ENCODE measurements around the gene RASSF3.

The RASSF3 gene

DNA sequence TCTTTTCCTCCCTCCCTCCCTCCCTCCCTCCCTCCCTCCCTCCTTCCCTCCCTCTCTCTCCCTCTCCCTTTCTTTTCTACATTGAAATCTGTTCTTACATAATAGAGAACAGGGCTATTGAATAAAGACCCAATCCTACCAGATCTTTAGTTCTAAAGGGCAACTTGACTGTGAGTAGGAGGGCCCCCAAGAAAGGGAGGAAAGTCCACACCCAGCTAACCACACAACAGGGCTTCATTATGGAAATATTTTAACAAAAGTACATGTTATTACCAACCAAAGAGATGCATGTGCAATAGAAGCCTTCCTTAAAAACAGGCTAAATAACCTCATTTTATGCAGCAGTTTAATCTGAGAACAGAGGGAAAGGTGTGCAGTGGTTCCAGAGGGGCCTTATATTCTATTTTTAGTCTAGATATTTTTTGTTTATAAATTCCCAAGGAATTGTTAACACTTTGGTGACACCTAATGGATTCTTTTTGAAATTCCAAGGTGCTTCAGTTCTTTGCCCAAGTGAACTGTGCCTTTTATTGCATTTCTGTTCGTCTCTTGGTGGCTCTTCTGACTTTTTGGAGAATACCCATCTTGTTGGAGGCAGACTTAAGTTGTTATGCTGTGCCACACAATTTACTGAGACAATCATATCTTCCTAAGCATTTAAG, 85.9 kb downstream of the RASSF3 start:
- no peak for FAIRE-seq

DNA sequence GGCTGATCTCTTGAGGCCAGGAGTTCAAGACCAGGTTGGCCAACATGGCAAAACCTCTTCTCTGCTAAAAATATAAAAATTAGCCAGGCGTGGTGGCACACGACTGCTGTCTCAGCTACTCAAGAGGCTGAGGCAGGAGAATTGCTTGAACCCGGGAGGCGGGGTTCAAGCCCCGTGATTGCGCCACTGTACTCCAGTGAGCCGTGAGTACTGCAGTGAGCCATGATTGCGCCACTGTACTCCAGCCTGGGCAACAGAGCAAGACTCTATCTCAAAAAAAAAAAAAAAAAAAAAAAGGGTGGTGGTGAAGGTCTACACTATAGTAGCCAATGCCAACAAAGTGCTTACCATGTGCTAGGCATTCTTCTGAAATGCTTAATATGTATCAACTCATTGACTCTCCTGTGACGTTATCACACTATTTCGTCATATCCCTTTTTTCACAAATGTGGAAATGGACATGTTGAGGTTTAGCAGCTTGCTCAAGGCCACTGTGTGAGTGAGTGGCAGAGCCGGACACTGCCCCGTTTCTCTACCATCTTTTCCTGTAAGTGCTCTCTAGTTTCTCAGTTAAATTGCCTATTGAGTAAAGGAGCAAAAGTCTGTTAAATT, 89.3 kb downstream of the RASSF3 start:
- no peak for FAIRE-seq

DNA sequence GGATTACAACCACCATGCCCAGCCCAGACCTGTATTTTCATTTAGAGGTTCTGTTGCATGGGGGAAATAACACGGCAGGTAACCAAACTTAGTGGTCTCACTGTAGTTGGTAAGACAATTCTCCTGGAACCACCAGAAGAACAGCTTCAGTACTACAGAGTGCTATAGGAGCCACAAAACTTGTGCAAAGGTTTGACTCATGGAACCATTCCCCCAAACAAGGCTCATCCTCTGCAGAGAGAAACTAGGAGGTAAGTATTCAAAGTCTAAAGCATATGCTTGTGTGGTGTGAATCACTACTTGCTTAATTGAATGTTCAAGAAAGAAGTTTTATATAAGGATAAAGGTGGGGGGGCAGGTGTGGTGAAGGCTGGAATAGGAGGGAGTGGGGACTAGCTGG, 90.2 kb downstream of the RASSF3 start:
- no peak for FAIRE-seq

DNA sequence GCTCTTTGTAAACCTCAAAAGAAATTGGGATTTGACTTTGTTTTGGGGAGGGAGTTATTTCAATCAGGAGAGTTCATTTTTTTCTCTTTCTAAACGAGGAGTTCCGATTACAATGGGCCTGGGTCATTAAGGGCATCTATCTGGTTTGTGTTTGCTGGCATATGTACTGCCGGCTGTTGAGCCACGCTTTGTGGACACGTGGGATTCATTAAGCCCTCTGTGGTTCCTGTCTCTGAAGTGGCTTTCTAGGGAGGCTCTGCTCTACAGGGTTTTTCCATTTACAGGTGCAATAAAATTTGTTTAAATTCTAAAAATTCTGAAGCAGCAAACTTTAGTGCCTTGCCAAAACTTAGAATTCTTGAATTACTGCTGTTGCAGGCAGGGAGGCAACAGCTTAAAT, 91.0 kb downstream of the RASSF3 start:
- FAIRE-seq: no peak

DNA sequence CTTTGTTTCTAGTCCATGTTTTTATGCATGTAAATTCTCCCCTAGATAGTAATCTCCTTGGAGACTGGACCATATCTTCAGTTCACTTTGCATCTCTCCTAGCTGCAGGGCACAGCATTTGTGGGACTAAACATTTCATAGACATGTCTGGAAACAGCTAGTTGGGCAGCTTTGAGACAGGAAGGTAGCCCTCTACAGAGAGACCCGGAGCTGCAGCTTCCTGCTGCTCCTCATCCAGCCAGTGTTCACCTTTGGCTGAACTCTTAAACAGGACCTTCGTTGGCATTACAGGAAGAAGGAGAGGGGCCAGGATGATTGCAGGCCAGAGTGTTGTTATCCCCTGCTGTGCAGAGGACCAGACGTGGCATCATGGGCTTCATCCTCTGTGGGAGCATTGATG, 96.0 kb downstream of the RASSF3 start:
- no peak for FAIRE-seq

DNA sequence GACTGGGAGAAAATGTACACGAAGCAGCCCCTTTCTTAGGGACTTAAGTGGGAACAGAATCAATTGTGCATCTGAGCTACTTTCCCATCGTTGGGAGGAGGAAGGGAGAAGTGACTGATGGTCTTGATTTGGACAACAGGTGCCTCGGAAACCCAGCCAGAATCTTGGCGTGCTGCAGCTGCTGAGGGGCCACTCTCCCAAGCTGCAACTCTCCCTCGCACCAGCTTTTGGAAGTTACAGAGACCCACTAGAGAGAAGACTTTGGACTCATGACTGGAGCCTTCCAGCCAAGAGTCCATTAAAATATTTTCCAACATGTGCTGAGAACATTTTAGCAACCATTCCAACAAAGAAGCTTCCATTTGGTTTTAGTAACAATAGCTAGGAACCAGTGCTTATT, 96.6 kb downstream of the RASSF3 start:
- no peak for FAIRE-seq

DNA sequence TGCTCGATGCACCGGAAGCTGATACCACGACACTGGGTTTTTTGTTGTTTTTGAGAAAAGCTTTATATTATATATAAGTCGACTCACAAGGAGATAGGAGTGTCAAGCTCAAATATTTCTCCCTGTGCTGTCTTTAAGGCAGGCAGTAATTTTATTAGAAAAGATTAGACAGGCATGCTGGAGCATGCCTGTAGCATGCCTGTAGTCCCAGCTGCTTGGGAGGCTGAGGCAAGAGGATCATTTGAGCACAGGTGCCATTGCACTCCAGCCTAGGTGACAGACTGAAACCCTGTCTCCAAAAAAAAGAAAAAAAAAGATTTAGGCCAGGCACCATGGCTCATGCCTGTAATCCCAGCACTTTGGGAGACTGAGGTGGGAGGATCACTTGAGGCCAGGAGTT, 97.1 kb downstream of the RASSF3 start:
- FAIRE-seq: no peak

DNA sequence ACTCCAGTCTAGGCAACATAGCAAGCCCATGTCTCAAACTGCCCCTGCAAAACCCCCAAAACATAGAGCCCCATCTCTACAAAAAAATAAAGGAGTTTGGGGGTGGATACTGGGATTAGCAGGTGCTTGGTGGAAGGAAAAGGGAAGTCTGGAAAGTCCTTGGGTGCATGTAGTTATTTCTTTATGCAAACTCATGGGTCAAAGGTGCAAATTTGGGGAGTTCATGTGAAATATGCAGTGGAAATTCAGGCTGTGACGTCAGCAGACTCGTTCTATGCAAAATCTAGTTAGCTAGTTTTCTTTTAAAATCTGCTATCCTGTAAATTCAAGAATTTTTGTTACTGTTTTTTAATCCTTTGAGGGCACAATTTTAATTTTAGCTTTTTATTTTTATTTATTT, 97.6 kb downstream of the RASSF3 start:
- FAIRE-seq: no peak

DNA sequence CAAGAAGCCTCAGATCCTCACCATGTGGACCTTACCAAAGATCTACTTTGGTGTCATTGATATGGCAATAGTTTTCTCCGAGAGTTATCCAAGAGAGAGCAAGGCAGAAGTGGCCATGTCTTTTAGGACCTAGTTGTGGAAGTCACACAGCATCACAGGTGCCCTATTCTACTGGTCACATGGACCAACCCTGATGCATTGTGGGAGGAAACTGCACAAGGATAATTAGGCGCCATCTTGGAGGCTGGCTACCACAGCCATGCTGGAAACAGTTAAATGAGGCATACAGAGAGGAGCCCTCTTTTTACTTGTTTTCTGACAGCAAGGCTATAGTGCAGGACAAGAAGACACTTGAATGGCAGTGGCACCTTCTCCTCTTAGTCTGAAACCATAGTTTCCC, 99.1 kb downstream of the RASSF3 start:
- FAIRE-seq: no peak

DNA sequence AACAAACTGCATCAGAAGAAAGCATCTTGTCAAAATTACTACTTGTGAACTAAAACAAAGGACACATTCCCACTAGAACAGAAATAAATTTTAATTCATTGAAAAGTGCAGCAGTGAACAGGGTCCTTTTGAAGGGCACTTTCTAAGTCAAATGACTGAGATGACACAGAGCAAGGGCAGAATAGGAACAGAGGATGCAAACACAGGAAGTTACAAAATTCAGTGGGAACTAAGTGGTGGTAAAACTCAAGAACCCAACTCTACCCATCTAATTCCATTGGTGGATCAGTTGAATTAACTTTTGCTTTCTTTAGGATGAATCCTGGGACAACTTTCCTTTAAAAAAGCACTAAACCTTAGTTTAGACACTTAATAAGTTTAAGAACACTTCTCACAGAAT, 103.1 kb downstream of the RASSF3 start:
- no peak for FAIRE-seq

DNA sequence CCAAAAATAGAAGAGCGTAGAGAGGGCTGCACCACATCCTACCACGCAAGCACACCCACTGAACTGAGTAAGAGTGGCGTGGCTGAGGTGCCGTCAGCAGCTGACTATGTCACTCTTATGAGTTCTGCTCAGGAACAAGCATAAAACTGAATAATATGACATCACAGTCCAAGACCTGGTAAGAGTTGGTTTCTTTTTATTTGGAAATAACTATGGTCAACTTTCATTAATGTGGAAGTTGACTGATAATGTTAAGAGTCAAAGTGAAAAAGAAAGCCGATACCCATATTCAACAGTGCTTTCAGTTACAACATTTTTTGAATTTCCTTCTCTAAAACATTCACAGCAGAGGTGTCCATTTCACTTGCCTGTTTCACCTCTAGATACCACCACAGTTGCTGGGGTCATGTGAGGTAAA, 104.3 kb downstream of the RASSF3 start:
- FAIRE-seq: no peak

DNA sequence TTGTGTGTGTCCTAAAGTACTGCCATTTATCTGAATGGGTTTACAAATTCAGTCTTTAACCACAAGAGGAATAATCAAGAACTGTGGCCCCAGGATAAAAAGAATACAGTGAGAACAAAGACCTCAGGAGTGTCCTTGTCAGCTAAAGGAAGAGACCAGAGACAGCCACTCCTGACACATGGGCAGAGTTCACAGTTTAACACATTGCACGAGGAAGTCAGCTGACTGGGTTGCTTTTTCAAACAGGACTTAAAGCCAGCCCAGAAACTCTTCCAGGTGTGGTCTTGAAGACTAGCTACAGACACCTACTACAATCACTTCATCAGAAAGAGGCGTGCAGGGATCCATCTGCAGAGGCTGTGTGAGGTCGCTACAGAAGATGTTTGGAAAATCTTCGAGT, 106.1 kb downstream of the RASSF3 start:
- no peak for FAIRE-seq

DNA sequence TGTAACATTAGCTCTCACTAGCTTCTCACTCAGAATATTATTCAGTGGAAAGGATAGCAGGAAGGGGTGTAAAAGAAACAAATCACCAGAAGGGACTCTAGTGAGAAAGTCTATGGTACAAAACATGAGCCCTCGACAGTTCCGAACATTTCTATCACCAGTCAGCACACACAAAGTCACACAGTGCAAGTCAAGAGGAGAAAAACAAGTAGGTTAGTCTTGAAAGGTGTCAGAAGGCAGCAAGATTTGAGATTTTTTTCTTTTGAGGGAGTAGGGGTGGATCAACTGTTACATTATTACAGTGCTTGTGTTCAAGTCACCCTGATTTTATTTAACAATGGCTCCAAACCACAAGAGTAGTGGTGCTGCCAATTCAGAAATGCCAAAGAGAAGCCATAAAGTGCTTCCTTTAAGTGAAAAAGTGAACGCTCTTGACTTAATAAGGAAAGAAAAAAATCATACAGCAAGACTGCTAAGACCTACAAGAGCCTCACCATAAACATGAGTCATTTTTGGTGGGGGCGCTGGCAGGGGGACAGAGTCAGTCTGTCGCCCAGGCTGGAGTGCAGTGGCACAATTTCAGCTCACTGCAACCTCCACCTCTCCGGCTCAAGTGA, 106.7 kb downstream of the RASSF3 start:
- FAIRE-seq: no peak

DNA sequence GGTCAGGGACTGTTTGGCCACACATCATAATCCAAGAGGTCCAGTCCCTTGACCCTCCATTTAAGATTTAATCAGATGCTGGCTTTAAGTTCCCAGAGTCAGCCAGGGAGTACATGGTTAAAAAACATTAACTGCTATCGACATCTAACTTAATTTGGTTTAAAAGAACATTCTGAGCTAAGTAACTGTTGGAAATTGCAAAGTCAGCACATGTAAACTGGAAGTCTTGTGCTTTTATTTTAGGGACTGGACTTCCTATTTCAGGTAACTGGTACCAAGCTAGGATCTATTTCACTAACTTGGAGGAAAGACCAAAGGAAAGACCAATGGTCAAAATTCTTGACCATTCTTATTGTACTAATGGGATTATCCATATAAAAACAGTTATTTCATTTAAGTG, 108.4 kb downstream of the RASSF3 start:
- FAIRE-seq: no peak

DNA sequence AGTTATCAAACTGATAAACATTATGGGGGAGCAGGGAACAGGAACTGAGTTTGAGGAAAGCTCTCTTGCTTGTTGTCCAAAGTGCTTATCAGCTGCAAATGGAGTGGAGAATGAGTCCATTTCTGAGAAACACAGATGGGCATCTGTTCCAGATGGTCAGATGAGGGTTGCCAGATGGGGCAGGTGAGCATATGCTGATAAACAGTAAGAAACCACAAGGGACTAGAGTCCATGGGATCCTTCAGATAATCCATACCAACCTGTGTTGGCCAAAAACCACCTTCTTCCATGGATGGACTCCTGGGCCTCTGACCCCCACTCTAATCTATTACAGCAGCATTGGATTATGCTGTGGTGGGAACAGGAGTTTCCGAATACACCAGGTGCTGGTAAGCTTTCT, 110.6 kb downstream of the RASSF3 start:
- no peak for FAIRE-seq

DNA sequence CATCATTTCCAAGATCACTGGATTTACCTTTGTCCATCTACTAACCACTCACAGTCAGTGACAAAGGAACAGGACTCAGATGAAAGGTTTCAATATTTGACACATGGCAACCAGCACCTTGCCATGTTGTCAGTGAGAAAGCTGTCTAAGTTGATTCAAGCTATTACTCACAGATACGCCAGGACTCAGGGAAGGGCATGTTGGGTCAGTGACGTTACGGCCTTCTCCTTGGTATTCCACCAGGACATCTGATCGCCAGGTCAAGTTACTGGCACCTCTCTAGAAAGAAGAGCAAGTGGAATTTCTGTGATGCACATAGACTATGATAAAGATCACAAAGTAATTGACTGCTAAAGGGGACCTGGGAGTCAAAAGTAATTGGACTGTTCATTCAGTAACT, 112.5 kb downstream of the RASSF3 start:
- no peak for FAIRE-seq

DNA sequence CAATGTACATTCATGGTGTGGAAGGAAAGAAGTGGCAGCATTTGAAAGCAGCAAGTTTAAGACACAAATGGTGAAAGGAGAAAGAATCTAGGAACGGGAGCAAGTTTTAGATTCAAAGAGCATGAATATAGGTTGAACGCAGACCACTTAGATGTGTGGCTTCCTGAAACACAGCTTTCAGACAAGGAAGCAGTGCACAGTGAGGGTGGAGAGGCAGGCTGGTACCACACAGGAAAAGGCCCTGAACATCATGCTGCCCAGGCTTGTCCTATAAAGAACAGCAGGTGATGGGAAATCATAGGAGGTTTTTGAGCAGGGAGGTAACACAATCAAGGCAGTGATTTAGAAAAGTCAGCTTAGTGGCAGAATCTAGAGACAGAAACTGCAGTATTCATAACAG, 113.3 kb downstream of the RASSF3 start:
- FAIRE-seq: no peak

DNA sequence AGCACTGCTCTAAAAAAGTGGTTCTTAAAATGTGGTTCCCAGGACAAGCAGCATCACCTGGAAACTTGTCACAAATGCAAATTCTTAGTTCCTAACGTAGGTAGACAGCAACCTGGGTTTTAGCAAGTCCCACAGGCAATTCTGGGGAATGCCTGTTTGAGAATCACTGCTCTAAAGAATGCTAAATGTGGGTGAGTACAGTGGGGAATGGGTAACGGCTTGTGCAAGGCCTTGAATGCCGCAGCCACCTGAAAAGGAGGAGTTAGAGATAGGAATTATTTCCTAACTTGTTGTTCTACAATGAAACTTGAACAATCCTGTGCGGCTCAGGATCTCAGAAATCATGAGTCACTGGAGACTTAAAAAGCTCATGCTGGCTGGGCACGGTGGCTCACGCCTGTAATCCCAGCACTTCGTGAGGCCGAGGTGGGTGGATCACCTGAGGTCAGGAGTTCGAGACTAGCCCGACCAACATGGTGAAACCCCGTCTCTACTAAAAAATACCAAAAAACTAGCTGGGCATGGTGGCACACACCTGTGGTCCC, 114.0 kb downstream of the RASSF3 start:
- no peak for FAIRE-seq

DNA sequence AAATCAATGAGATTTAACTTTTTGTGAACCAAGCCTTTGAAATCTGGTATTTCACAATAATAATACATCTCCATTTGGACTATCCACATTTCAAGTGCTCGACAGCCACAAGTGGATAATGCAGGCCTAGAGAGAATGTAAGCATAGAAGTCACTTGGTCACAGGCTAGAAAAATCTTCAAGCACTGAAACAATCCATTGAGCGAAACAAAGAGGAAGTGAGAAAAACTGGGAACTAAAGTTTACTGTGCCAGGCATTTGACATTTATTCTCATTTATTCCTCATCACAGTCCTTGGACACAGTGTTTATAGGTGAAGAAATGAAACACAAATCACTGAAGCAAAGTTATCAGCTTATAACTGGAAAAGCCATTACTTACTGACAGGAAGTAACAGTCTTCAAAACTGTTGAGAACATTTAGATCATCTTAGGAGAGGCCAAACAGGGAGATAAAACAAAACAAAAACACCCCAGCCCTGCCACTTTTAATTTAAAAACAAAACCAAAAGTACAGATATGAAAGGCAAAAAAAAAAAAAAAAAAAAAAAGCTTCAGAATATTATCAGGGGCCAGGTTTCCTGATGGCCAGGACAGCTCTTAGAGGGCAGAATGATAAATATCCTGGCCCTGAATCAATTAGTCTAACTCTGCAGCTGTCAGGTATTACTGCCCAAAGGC, 119.8 kb downstream of the RASSF3 start:
- FAIRE-seq: no peak

DNA sequence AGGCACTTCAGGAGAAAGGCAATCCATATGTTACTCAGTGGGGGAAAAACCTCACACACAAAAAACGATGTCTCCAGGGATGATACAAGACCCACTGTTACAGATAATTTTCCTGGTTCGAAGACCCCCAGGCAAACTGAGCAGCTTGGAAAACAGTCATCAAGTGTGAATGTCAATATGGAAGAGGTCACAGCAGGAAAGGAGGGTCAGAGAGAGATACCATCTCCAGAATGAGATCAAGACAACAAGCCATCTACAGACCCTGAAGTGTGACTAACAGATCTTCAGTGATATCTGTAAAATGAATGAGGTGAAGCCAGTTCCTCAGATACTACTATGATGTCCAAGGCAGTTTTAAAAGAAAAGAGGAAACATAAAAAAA, 120.3 kb downstream of the RASSF3 start:
- no peak for FAIRE-seq

DNA sequence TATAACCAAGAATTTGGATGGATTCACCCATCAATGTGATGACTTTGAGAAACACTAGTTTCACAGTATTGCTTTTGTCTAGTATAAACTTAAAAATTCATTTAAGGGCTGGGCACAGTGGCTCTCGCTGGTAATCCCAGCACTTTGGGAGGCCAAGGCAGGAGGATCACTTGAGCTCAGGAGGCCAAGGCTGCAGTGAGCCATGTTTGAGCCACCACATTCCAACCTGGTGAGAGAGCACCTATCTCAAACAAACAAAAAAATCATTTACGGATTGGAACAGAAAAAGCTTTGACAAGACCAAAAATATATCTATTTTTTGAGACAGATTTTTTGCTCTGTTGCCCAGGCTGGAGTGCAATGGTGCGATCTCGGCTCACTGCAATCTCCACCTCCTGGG, 121.4 kb downstream of the RASSF3 start:
- FAIRE-seq: no peak

DNA sequence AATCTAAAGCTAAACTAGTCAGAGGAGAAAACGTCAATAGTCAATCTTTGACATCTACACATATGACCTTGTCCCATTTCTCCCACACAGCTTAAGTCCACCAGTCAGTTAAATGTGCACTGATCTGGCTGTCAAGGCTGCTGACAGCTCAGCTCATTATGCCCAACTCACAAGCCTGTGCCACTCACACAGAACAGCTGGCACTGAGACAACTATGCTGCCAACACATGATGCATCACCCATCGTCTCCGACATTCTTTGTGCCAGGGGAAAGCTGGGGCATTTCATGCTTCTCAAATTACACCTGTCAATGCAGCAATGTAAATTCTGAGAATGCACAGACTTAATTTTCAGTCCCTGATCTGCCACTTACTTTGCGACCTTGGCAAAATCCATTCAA, 123.6 kb downstream of the RASSF3 start:
- no peak for FAIRE-seq

DNA sequence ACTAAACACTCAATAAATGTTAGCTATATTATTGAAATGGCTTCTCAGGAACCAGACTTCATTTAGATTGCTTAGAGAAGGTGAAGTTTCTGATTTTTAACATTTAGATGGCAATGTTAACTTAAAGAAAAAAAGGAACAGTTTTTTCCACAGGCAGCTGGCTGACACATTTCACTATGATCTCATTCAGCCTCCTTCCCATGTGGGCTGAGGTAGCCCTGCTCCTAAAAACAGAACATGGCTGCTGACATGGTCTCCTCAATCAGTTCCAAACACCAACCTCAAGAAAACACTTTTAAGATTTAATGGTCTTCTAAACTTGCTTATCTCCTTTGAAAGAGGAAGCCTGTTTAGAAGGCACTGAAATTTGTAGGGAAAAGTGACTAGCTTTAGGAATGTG, 125.1 kb downstream of the RASSF3 start:
- FAIRE-seq: no peak

DNA sequence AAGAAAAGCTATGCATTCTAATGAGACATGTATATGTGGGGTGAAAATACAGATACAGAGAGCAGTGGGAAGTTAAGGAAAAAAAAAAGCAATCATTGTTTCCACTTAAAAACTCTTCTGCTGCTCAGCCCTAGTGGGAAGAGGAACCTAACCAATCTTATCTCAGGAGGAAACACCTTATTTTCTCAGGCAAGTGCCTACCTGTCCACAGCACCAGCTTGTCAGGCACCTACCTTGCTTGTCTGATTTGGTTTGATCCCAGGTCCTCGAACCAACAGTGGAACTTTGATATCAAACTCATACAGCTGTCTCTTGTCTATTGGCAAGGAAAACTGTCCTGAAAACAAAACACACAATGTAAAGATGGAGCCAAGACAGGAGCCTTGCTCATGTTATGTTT, 126.5 kb downstream of the RASSF3 start:
- no peak for FAIRE-seq
